ENCODE measurements around the gene C4orf54.

DNA sequence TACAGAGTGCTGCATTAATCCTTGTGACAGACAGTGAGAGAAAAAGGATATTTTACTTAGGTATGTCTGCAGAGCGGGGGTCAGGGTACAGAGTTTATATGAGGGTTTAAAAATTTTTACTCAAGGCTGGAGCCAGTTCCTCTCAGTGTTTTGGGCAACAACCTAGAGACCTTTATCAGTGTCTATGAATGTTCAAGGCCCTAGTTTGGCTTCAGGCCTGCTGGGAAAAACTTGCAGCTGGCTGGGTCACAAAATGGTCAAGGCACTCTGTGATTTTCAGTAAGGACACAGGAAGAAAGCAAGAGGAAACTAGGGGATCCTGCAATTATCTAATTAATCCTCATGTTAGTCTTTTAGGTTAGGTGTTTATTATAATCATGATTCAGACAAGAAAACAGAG, 10.8 kb upstream of the C4orf54 start:
- TF ChIP-seq POLR2A (IDR thresholded peaks at IDR 0.05) = no peak
- TF ChIP-seq, protein P1, sequence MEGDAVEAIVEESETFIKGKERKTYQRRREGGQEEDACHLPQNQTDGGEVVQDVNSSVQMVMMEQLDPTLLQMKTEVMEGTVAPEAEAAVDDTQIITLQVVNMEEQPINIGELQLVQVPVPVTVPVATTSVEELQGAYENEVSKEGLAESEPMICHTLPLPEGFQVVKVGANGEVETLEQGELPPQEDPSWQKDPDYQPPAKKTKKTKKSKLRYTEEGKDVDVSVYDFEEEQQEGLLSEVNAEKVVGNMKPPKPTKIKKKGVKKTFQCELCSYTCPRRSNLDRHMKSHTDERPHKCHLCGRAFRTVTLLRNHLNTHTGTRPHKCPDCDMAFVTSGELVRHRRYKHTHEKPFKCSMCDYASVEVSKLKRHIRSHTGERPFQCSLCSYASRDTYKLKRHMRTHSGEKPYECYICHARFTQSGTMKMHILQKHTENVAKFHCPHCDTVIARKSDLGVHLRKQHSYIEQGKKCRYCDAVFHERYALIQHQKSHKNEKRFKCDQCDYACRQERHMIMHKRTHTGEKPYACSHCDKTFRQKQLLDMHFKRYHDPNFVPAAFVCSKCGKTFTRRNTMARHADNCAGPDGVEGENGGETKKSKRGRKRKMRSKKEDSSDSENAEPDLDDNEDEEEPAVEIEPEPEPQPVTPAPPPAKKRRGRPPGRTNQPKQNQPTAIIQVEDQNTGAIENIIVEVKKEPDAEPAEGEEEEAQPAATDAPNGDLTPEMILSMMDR (IDR thresholded peaks at IDR 0.05) = no peak

Data from thyroid gland (tissue), 4 donors.